PFSK-1 (cell line): ENCODE measurements around the gene C3orf38.

ENCODE experiments used
- FOXP2 ChIP-seq: optimal IDR thresholded peaks from 2 replicates; pipeline ENCODE3; 2011; ENCODE audit warnings: borderline replicate concordance, control low read depth, inconsistent platforms; ENCODE audit not compliant: insufficient read depth; ENCODE audit errors: extremely low read length, extremely low read depth
- POLR2AphosphoS5 ChIP-seq: IDR thresholded peaks from 2 replicates; pipeline ENCODE4 v1.6.1; 2012; ENCODE audit warnings: low read depth, mild to moderate bottlenecking, control low read depth, low read length, moderate library complexity
- REST ChIP-seq, 2 experiments: IDR thresholded peaks; 2 replicates each; pipeline versions ENCODE4 v1.6.1 to v1.8.0; 2011 to 2012; ENCODE audit warnings: low read depth in 2 of 2, low read length in 2 of 2, control low read depth in 1 of 2, inconsistent platforms in 1 of 2, mild to moderate bottlenecking in 1 of 2, moderate library complexity in 1 of 2; ENCODE audit not compliant: insufficient read depth in 1 of 2
- SIN3A ChIP-seq: IDR thresholded peaks from 2 replicates; pipeline ENCODE4 v1.6.1; 2012; ENCODE audit warnings: mild to moderate bottlenecking, low read length, moderate library complexity, borderline replicate concordance; ENCODE audit not compliant: insufficient read depth
- TAF1 ChIP-seq: IDR thresholded peaks from 2 replicates; pipeline ENCODE4 v1.6.1; 2012; ENCODE audit warnings: low read length, control low read depth, borderline replicate concordance; ENCODE audit not compliant: insufficient read depth

The C3orf38 gene

GRCh38 chr3:88132894-88133293 lies 16.9 kb upstream of the C3orf38 start:
- no peak for TF ChIP-seq POLR2AphosphoS5
- no peak for TF ChIP-seq FOXP2
- no peak for TF ChIP-seq SIN3A
- TF ChIP-seq REST (IDR thresholded peaks at IDR 0.05; ENCODE audit: insufficient read depth in 1 of 2, low read depth in 2 of 2, low read length in 2 of 2), result no peak
- no peak for TF ChIP-seq TAF1

GRCh38 chr3:88133711-88134263 lies 16.0 kb upstream of the C3orf38 start:
- TF ChIP-seq REST (IDR thresholded peaks at IDR 0.05; ENCODE audit: insufficient read depth in 1 of 2, low read depth in 2 of 2, low read length in 2 of 2), result no peak
- TF ChIP-seq POLR2AphosphoS5, result no peak
- TF ChIP-seq SIN3A, result no peak
- TF ChIP-seq FOXP2, result no peak
- TF ChIP-seq TAF1, result no peak

- TF ChIP-seq POLR2AphosphoS5 (no peak), REST (IDR thresholded peaks at IDR 0.05; ENCODE audit: insufficient read depth in 1 of 2, low read depth in 2 of 2, low read length in 2 of 2) (no peak), TAF1 (no peak), FOXP2 (no peak)
Observed at GRCh38 chr3:88137836-88138235, 11.9 kb upstream of the C3orf38 start.

GRCh38 chr3:88141458-88142083 lies 8.2 kb upstream of the C3orf38 start:
- TF ChIP-seq TAF1, result no peak
- no peak for TF ChIP-seq FOXP2
- no peak for TF ChIP-seq SIN3A
- TF ChIP-seq REST (IDR thresholded peaks at IDR 0.05; ENCODE audit: insufficient read depth in 1 of 2, low read depth in 2 of 2, low read length in 2 of 2), result no peak
- no peak for TF ChIP-seq POLR2AphosphoS5
